K562 (cell line): ENCODE results near the gene TPBGL. TPM values are rescaled to one million over a fixed set of nuclear protein-coding genes. Genes with fewer than 3 reads are reported as not detected.

ENCODE experiments used
- PRMT5 ChIP-seq: sonication (generic); formaldehyde crosslinking; IDR thresholded peaks from 2 replicates; pipeline ENCODE4 v1.5.0; 2020; ENCODE audit warnings: missing genetic modification reagents
- SIX5 ChIP-seq, 2 experiments: IDR thresholded peaks; 2 replicates each; pipeline ENCODE4 v1.6.1; 2011; ENCODE audit warnings: low read length in 2 of 2, borderline replicate concordance in 1 of 2, low read depth in 1 of 2, mild to moderate bottlenecking in 1 of 2, moderate library complexity in 1 of 2; ENCODE audit not compliant: insufficient read depth in 1 of 2
- polyA plus RNA-seq, 8 experiments: library from polyadenylated mRNA; depleted of rRNA in 4 of 8; stranded (reverse) in 5 of 8; unstranded in 3 of 8; fragments of >200 nt; fragmentation: Nextera tagmentation in 2 of 8; fragmentation: Illumina TruSeq in 1 of 8; extraction: Ambion mirVana in 2 of 8; extraction: Trizol in 1 of 8; gene quantifications; 2 replicates each; pipeline versions ENCODE4 v1.2.1 to v1.2.3, GENCODE V29; 2011 to 2014; ENCODE audit warnings: inconsistent platforms in 1 of 8, missing spikeins in 1 of 8
- total RNA-seq, 7 experiments: library from RNA; depleted of rRNA in 6 of 7; stranded (reverse); fragments of >200 nt in 6 of 7; fragmentation: Illumina TruSeq in 2 of 7; extraction: Trizol in 2 of 7; gene quantifications; 2 replicates each; pipeline versions ENCODE4 v1.2.1 to v1.2.3, GENCODE V29; 2011 to 2021; ENCODE audit warnings: low replicate concordance in 1 of 7

The TPBGL gene
- total and polyA plus RNA-seq, 9 of the 15 experiments (the other 6 are each of a cell fraction or from before 2014, with no cell fraction given) = 0.04 to 0.11 (median 0.06) TPM; not detected in 6

GRCh38 chr11:75292943-75293342 lies 52.4 kb downstream of the TPBGL start (continued):
- TF ChIP-seq SIX5 (IDR thresholded peaks at IDR 0.05; ENCODE audit: borderline replicate concordance in 1 of 2, insufficient read depth in 1 of 2, low read depth in 1 of 2, low read length in 2 of 2) = no peak
- TF ChIP-seq PRMT5 (CRISPR knock-in tag) = no peak
- TF ChIP-seq, all 486 proteins: peak for 0

Other genes starting within 250 kb of the TPBGL start
- gene OR2AT4, start 143.9 kb upstream of the TPBGL start, total RNA-seq (2014; rRNA removed) = 0.86 and 0.90 TPM in 2 replicates
- gene OR2AT4, start 143.9 kb upstream of the TPBGL start, total RNA-seq (2014; rRNA removed; fragmentation: Illumina TruSeq; extraction: Trizol) = 2.3 and 2.8 TPM in 2 replicates
- 2.2 and 2.4 TPM in 2 replicates for gene OR2AT4, start 143.9 kb upstream of the TPBGL start, total RNA-seq (2015; rRNA removed; fragmentation: Illumina TruSeq; extraction: Trizol)
- 1.6 and 2.3 TPM in 2 replicates for gene OR2AT4, start 143.9 kb upstream of the TPBGL start, total RNA-seq (2021)
- gene OR2AT4, start 143.9 kb upstream of the TPBGL start, polyA plus RNA-seq (2011; rRNA removed) = 1.8 and 1.9 TPM in 2 replicates
- gene OR2AT4, start 143.9 kb upstream of the TPBGL start, polyA plus RNA-seq (2014; fragmentation: Illumina TruSeq; extraction: Trizol) = 3.0 and 3.1 TPM in 2 replicates
- gene OR2AT4, start 143.9 kb upstream of the TPBGL start, polyA plus RNA-seq (2014; fragmentation: Nextera tagmentation; extraction: Ambion mirVana) = 1 to 10 TPM; 1.7 to 2.0 TPM
- 1.5 and 1.9 TPM in 2 replicates for gene OR2AT4, start 143.9 kb upstream of the TPBGL start, polyA plus RNA-seq (2014; rRNA removed)
- 6.2 and 7.5 TPM in 2 replicates for gene SLCO2B1, start 89.7 kb upstream of the TPBGL start, total RNA-seq (2014; rRNA removed)
- gene SLCO2B1, start 89.7 kb upstream of the TPBGL start, total RNA-seq (2014; rRNA removed; fragmentation: Illumina TruSeq; extraction: Trizol) = 8.5 and 9.2 TPM in 2 replicates
- gene SLCO2B1, start 89.7 kb upstream of the TPBGL start, total RNA-seq (2015; rRNA removed; fragmentation: Illumina TruSeq; extraction: Trizol) = 13.8 and 14.7 TPM in 2 replicates
- gene SLCO2B1, start 89.7 kb upstream of the TPBGL start, total RNA-seq (2021) = 11.6 and 13.1 TPM in 2 replicates
- gene SLCO2B1, start 89.7 kb upstream of the TPBGL start, polyA plus RNA-seq (2011; rRNA removed) = 2.8 and 4.7 TPM in 2 replicates
- gene SLCO2B1, start 89.7 kb upstream of the TPBGL start, polyA plus RNA-seq (2014; fragmentation: Illumina TruSeq; extraction: Trizol) = 11.3 and 12.3 TPM in 2 replicates
- 1 to 10 TPM in 1 of 2 experiments, under 1 TPM in 1; 0.70 to 1.8 TPM for gene SLCO2B1, start 89.7 kb upstream of the TPBGL start, polyA plus RNA-seq (2014; fragmentation: Nextera tagmentation; extraction: Ambion mirVana)
- gene SLCO2B1, start 89.7 kb upstream of the TPBGL start, polyA plus RNA-seq (2014; rRNA removed) = 7.6 and 12.9 TPM in 2 replicates
- gene ARRB1, start 110.9 kb downstream of the TPBGL start, total RNA-seq (2014; rRNA removed) = 21.8 and 27.6 TPM in 2 replicates
- gene ARRB1, start 110.9 kb downstream of the TPBGL start, total RNA-seq (2014; rRNA removed; fragmentation: Illumina TruSeq; extraction: Trizol) = 22.9 and 28.5 TPM in 2 replicates
- gene ARRB1, start 110.9 kb downstream of the TPBGL start, total RNA-seq (2015; rRNA removed; fragmentation: Illumina TruSeq; extraction: Trizol) = 41.7 and 43.5 TPM in 2 replicates
- gene ARRB1, start 110.9 kb downstream of the TPBGL start, total RNA-seq (2021) = 43.6 and 45.4 TPM in 2 replicates
- 26.2 and 30.8 TPM in 2 replicates for gene ARRB1, start 110.9 kb downstream of the TPBGL start, polyA plus RNA-seq (2011; rRNA removed)
- 35.6 and 38.4 TPM in 2 replicates for gene ARRB1, start 110.9 kb downstream of the TPBGL start, polyA plus RNA-seq (2014; fragmentation: Illumina TruSeq; extraction: Trizol)
- 10 to 100 TPM in 1 of 2 experiments, 1 to 10 TPM in 1; 6.6 to 13.1 TPM for gene ARRB1, start 110.9 kb downstream of the TPBGL start, polyA plus RNA-seq (2014; fragmentation: Nextera tagmentation; extraction: Ambion mirVana)
- 24.2 and 30.6 TPM in 2 replicates for gene ARRB1, start 110.9 kb downstream of the TPBGL start, polyA plus RNA-seq (2014; rRNA removed)
- 2,700 and 3,102 TPM in 2 replicates for gene RPS3, start 158.7 kb downstream of the TPBGL start, total RNA-seq (2014; rRNA removed)
- gene RPS3, start 158.7 kb downstream of the TPBGL start, total RNA-seq (2014; rRNA removed; fragmentation: Illumina TruSeq; extraction: Trizol) = 3,530 and 3,738 TPM in 2 replicates
- 3,411 and 3,679 TPM in 2 replicates for gene RPS3, start 158.7 kb downstream of the TPBGL start, total RNA-seq (2015; rRNA removed; fragmentation: Illumina TruSeq; extraction: Trizol)
- 3,592 and 3,622 TPM in 2 replicates for gene RPS3, start 158.7 kb downstream of the TPBGL start, total RNA-seq (2021)
- 3,472 and 4,261 TPM in 2 replicates for gene RPS3, start 158.7 kb downstream of the TPBGL start, polyA plus RNA-seq (2011; rRNA removed)
- gene RPS3, start 158.7 kb downstream of the TPBGL start, polyA plus RNA-seq (2014; fragmentation: Illumina TruSeq; extraction: Trizol) = 4,042 and 4,231 TPM in 2 replicates
- 1,000 to 10,000 TPM; 5,693 to 5,771 TPM for gene RPS3, start 158.7 kb downstream of the TPBGL start, polyA plus RNA-seq (2014; fragmentation: Nextera tagmentation; extraction: Ambion mirVana)
- 3,097 and 3,731 TPM in 2 replicates for gene RPS3, start 158.7 kb downstream of the TPBGL start, polyA plus RNA-seq (2014; rRNA removed)
- gene KLHL35, start 192.4 kb downstream of the TPBGL start, total RNA-seq (2014; rRNA removed) = not detected in 2 replicates
- not detected in 2 replicates for gene KLHL35, start 192.4 kb downstream of the TPBGL start, total RNA-seq (2014; rRNA removed; fragmentation: Illumina TruSeq; extraction: Trizol)
- gene KLHL35, start 192.4 kb downstream of the TPBGL start, total RNA-seq (2015; rRNA removed; fragmentation: Illumina TruSeq; extraction: Trizol) = not detected in 2 replicates
- not detected in 2 replicates for gene KLHL35, start 192.4 kb downstream of the TPBGL start, total RNA-seq (2021)
- not detected in 2 replicates for gene KLHL35, start 192.4 kb downstream of the TPBGL start, polyA plus RNA-seq (2011; rRNA removed)
- gene KLHL35, start 192.4 kb downstream of the TPBGL start, polyA plus RNA-seq (2014; fragmentation: Illumina TruSeq; extraction: Trizol) = not detected in 2 replicates
- not detected for gene KLHL35, start 192.4 kb downstream of the TPBGL start, polyA plus RNA-seq (2014; fragmentation: Nextera tagmentation; extraction: Ambion mirVana)
- not detected in 2 replicates for gene KLHL35, start 192.4 kb downstream of the TPBGL start, polyA plus RNA-seq (2014; rRNA removed)